Skeletal muscle tissue (tissue), 4 donors: ENCODE data around the gene ZNF212. TPM values are rescaled to one million over a fixed set of nuclear protein-coding genes. Genes with fewer than 3 reads are reported as not detected.
"Not testable (repeated sequence)": the region's sequence is repeated elsewhere in the genome, so short reads cannot be mapped to it uniquely, and the experiment has no call there.

ENCODE experiments used
- H3K27ac ChIP-seq: one replicate; pipeline ENCODE4 v1.7.0; 2013; ENCODE audit warnings: mild to moderate bottlenecking, low read depth, low read length, inconsistent platforms
- H3K27me3 ChIP-seq, 3 donors: one replicate each; pipeline ENCODE4 v1.7.0; 2013; ENCODE audit warnings: low read length in 3 of 3; ENCODE audit not compliant: control insufficient read depth in 3 of 3, insufficient read depth in 3 of 3
- H3K36me3 ChIP-seq, 3 donors: one replicate each; pipeline ENCODE4 v1.7.0; 2013; ENCODE audit warnings: low read length in 3 of 3; ENCODE audit not compliant: control insufficient read depth in 3 of 3, insufficient read depth in 3 of 3
- H3K4me1 ChIP-seq, 3 donors: one replicate each; pipeline ENCODE4 v1.7.0; 2013; ENCODE audit warnings: low read length in 3 of 3, mild to moderate bottlenecking in 3 of 3; ENCODE audit not compliant: control insufficient read depth in 3 of 3, insufficient read depth in 3 of 3
- H3K4me3 ChIP-seq, 3 donors: one replicate each; pipeline ENCODE4 v1.7.0; 2013; ENCODE audit warnings: low read length in 3 of 3
- H3K9ac ChIP-seq, 3 donors: one replicate each; pipeline ENCODE4 v1.7.0; 2013; ENCODE audit warnings: low read length in 3 of 3, mild to moderate bottlenecking in 3 of 3, moderate library complexity in 2 of 3, low read depth in 1 of 3
- H3K9me3 ChIP-seq, 3 donors: one replicate each; pipeline ENCODE4 v1.7.0; 2013; ENCODE audit warnings: low read length in 3 of 3; ENCODE audit not compliant: control insufficient read depth in 3 of 3
- total RNA-seq: library from RNA; depleted of rRNA; stranded (reverse); fragments of >200 nt; gene quantifications from one replicate; pipeline ENCODE4 v1.2.3, GENCODE V29; 2014
- donor health status: Osteomylitis.

Gene ZNF212
- total RNA-seq, 1 donor from 2014 or later, result 4.2 TPM

GRCh38 chr7:149229526-149229925 is 9.9 kb upstream of the ZNF212 start:
- Histone ChIP-seq H3K4me1 (no peaks in the 10 kb centered on the region), H3K36me3 (peaks cover 10 to 14% (median 12%) of the 10 kb centered on the region in 3 donors), H3K9ac (no peak overlapping the region), H3K4me3 (no peak overlapping the region), H3K27me3 (peaks cover 0 to 5% (median 3%) of the 10 kb centered on the region in 3 donors), H3K9me3 (no peaks in the 10 kb centered on the region), H3K27ac (no peak overlapping the region)

GRCh38 chr7:149232362-149232761 is 7.1 kb upstream of the ZNF212 start:
- H3K9ac ChIP-seq, result no peak overlapping the region
- no peaks in the 10 kb centered on the region for H3K36me3 ChIP-seq
- no peak overlapping the region for H3K4me3 ChIP-seq
- H3K27ac ChIP-seq, result no peak overlapping the region
- no peaks in the 10 kb centered on the region for H3K9me3 ChIP-seq
- H3K27me3 ChIP-seq, result peaks cover 4 to 7% (median 5%) of the 10 kb centered on the region in 3 donors
- H3K4me1 ChIP-seq, result no peaks in the 10 kb centered on the region

- not testable (repeated sequence) for H3K9ac ChIP-seq
These were observed 5.7 kb upstream of the ZNF212 start for GRCh38 chr7:149233655-149234204.

GRCh38 chr7:149237502-149237901 is 1.9 kb upstream of the ZNF212 start:
- Histone ChIP-seq H3K4me3 (no peak overlapping the region), H3K36me3 (peaks cover 0 to 2% (median 0%) of the 10 kb centered on the region in 3 donors), H3K4me1 (peaks cover 11 to 17% (median 13%) of the 10 kb centered on the region in 3 donors), H3K27me3 (peaks cover 6 to 7% (median 7%) of the 10 kb centered on the region in 3 donors), H3K9me3 (no peaks in the 10 kb centered on the region), H3K27ac (no peak overlapping the region), H3K9ac (no peak overlapping the region)

More at GRCh38 chr7:149233655-149234204, 5.7 kb upstream of the ZNF212 start:
- H3K27me3 ChIP-seq, H3K4me1 ChIP-seq, H3K36me3 ChIP-seq, H3K27ac ChIP-seq, H3K9me3 ChIP-seq, H3K4me3 ChIP-seq: not testable (repeated sequence)

GRCh38 chr7:149238051-149238450 is 1.4 kb upstream of the ZNF212 start:
- Histone ChIP-seq H3K4me3 (no peak overlapping the region), H3K9me3 (no peaks in the 10 kb centered on the region), H3K27ac (no peak overlapping the region), H3K36me3 (peaks cover 0 to 2% (median 0%) of the 10 kb centered on the region in 3 donors), H3K27me3 (peaks cover 4 to 7% (median 6%) of the 10 kb centered on the region in 3 donors), H3K4me1 (peaks cover 11 to 17% (median 13%) of the 10 kb centered on the region in 3 donors), H3K9ac (no peak overlapping the region)

- peaks cover 11 to 17% (median 13%) of the 10 kb centered on the region in 3 donors for H3K4me1 ChIP-seq
- H3K9ac ChIP-seq, result peak overlapping the region; percentile 84 to 94 (median 93)
- H3K27ac ChIP-seq, result no peak overlapping the region
- peaks cover 0 to 2% (median 0%) of the 10 kb centered on the region in 3 donors for H3K36me3 ChIP-seq
- H3K9me3 ChIP-seq, result no peaks in the 10 kb centered on the region
- H3K27me3 ChIP-seq, result peaks cover 3 to 6% (median 4%) of the 10 kb centered on the region in 3 donors
- H3K4me3 ChIP-seq, result peak overlapping the region; percentile 95 to 98 (median 97)
These were observed 1.2 kb downstream of the ZNF212 start for GRCh38 chr7:149240637-149241036.

- peaks cover 0 to 6% (median 4%) of the 10 kb centered on the region in 3 donors for H3K27me3 ChIP-seq
- H3K4me3 ChIP-seq, result no peak overlapping the region
- no peaks in the 10 kb centered on the region for H3K9me3 ChIP-seq
- peaks cover 0 to 2% (median 0%) of the 10 kb centered on the region in 3 donors for H3K36me3 ChIP-seq
- no peak overlapping the region for H3K9ac ChIP-seq
- peaks cover 11 to 17% (median 13%) of the 10 kb centered on the region in 3 donors for H3K4me1 ChIP-seq
- H3K27ac ChIP-seq, result no peak overlapping the region
These were observed 2.2 kb downstream of the ZNF212 start for GRCh38 chr7:149241696-149242095.

GRCh38 chr7:149245244-149245643 is 5.8 kb downstream of the ZNF212 start:
- peaks cover 0 to 5% (median 0%) of the 10 kb centered on the region in 3 donors for H3K36me3 ChIP-seq
- H3K9ac ChIP-seq, result no peak overlapping the region
- no peaks in the 10 kb centered on the region for H3K9me3 ChIP-seq
- no peak overlapping the region for H3K27ac ChIP-seq
- no peaks in the 10 kb centered on the region for H3K27me3 ChIP-seq
- no peak overlapping the region for H3K4me3 ChIP-seq
- H3K4me1 ChIP-seq, result peaks cover 7 to 10% (median 8%) of the 10 kb centered on the region in 3 donors

GRCh38 chr7:149245744-149246143 is 6.3 kb downstream of the ZNF212 start:
- Histone ChIP-seq H3K27ac (no peak overlapping the region), H3K9ac (no peak overlapping the region), H3K4me1 (peaks cover 3 to 5% (median 3%) of the 10 kb centered on the region in 3 donors), H3K36me3 (peaks cover 4 to 9% (median 4%) of the 10 kb centered on the region in 3 donors), H3K9me3 (no peaks in the 10 kb centered on the region), H3K27me3 (no peaks in the 10 kb centered on the region), H3K4me3 (no peak overlapping the region)

GRCh38 chr7:149248777-149249176 is 9.3 kb downstream of the ZNF212 start:
- Histone ChIP-seq H3K4me1 (peaks cover 5 to 15% (median 9%) of the 10 kb centered on the region in 3 donors), H3K4me3 (no peak overlapping the region), H3K27ac (no peak overlapping the region), H3K27me3 (no peaks in the 10 kb centered on the region), H3K9me3 (no peaks in the 10 kb centered on the region), H3K9ac (no peak overlapping the region), H3K36me3 (peaks cover 27 to 30% (median 30%) of the 10 kb centered on the region in 3 donors)
